HL-60 (cell line): ENCODE data around the gene ATXN7.
A peak's percentile ranks its signal among the peaks of the same experiment; 100 is the strongest.

Experiments
- DNase-seq, 2 experiments: peaks; one replicate each; pipeline ENCODE4 v3.0.0-alpha.2; 2010 to 2020; ENCODE audit warnings: low read depth in 1 of 2, low spot score in 1 of 2
- H3K27ac ChIP-seq: fragments of 250-450 bp; sonication (Bioruptor Pico); replicated peaks from 2 replicates; pipeline ENCODE4 v1.5.1; 2020; ENCODE audit warnings: mild to moderate bottlenecking, moderate library complexity
- H3K27me3 ChIP-seq: fragments of 250-450 bp; sonication (Bioruptor Pico); 2 replicates; pipeline ENCODE4 v1.5.1; 2021; ENCODE audit warnings: mild to moderate bottlenecking, moderate library complexity; ENCODE audit not compliant: insufficient read depth, poor library complexity, severe bottlenecking
- H3K4me3 ChIP-seq: replicated peaks from 2 replicates; pipeline ENCODE4 v1.5.1; 2011; ENCODE audit warnings: mild to moderate bottlenecking, control low read depth, low read length; ENCODE audit not compliant: insufficient read depth
- CTCF ChIP-seq: IDR thresholded peaks from one replicate; pipeline ENCODE4 v1.5.1; 2011; ENCODE audit warnings: low read length, control low read depth, inconsistent platforms; ENCODE audit not compliant: insufficient read depth
- GABPA ChIP-seq: IDR thresholded peaks from 2 replicates; pipeline ENCODE4 v1.6.1; 2012; ENCODE audit warnings: low read depth
- POLR2AphosphoS5 ChIP-seq: IDR thresholded peaks from 2 replicates; pipeline ENCODE4 v1.6.1; 2012; ENCODE audit warnings: low read depth
- REST ChIP-seq: IDR thresholded peaks from 2 replicates; pipeline ENCODE4 v1.6.1; 2012; ENCODE audit warnings: low read depth; ENCODE audit not compliant: insufficient replicate concordance
- SPI1 ChIP-seq: IDR thresholded peaks from 2 replicates; pipeline ENCODE4 v1.6.1; 2012; ENCODE audit warnings: low read depth, mild to moderate bottlenecking, borderline replicate concordance

ATXN7 gene

GRCh38 chr3:63914312-63914711, 50.6 kb downstream of the ATXN7 start:
- Histone ChIP-seq H3K4me3 (no peak overlapping the region), H3K27me3 (no peaks in the 10 kb centered on the region), H3K27ac (no peak overlapping the region)
- no peak for DNase-seq
- TF ChIP-seq CTCF (no peak), SPI1 (no peak), REST (peak; percentile 56), POLR2AphosphoS5 (no peak)

- H3K27ac ChIP-seq: no peak overlapping the region
- TF ChIP-seq POLR2AphosphoS5: no peak
- no peak for TF ChIP-seq SPI1
- no peak for TF ChIP-seq REST
- H3K4me3 ChIP-seq: no peak overlapping the region
- H3K27me3 ChIP-seq: no peaks in the 10 kb centered on the region
- no peak for DNase-seq
Observed at GRCh38 chr3:63918321-63918720, 54.7 kb downstream of the ATXN7 start.

- no peak for DNase-seq
- TF ChIP-seq REST (no peak), CTCF (no peak), GABPA (no peak), POLR2AphosphoS5 (no peak), SPI1 (no peak)
- H3K27me3 ChIP-seq: no peaks in the 10 kb centered on the region
- no peak overlapping the region for H3K4me3 ChIP-seq
- H3K27ac ChIP-seq: no peak overlapping the region
Observed at GRCh38 chr3:63920001-63920400, 56.3 kb downstream of the ATXN7 start.
